GM12875 (cell line): ENCODE data around the gene AUNIP.

Source experiments
- H3K4me3 ChIP-seq: one replicate; pipeline ENCODE4 v1.5.1; 2011; ENCODE audit warnings: low read depth, low read length, control low read depth
- CTCF ChIP-seq: IDR thresholded peaks from 2 replicates; pipeline ENCODE4 v1.5.1; 2011; ENCODE audit warnings: low read depth, mild to moderate bottlenecking, control low read depth, inconsistent platforms, low read length, moderate library complexity, borderline replicate concordance; ENCODE audit not compliant: insufficient read depth

The AUNIP gene

GRCh38 chr1:25797939-25798338 is 61.3 kb downstream of the AUNIP start:
- peak; percentile 66 for TF ChIP-seq CTCF
- no peak overlapping the region for H3K4me3 ChIP-seq

DNA sequence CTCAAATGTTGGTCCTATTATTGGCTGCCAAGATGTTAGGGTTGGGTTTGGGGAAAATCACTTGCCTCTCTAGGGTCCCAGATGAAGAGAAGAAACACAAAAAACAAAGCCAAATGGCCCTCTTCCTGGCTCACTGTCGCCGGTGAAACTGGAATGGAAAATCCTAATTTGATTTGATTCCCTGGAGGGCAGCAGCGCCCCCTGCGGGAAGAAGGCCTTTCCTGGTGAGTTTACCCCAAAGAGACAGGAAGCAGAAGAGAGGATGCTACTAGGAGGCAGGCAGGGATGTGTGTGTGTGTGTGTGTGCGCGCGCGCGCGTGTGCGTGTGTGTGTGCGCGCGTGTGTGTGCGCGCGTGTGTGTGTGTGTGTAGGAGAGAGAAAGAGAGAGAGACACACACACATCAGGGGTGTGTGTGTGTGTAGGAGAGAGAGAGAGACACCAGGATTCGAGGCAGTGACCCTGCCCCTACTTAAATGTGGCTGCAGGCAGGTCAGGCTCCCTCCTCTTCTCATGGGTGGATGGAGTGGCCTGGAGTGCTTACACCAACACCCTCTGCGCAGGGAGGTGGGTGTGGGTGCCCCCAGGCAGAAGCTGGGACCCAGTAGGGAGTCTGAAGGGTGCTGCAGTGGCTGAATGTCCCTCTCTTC is 62.3 kb downstream of the AUNIP start:
- no peak overlapping the region for H3K4me3 ChIP-seq
- peak; percentile 77 for TF ChIP-seq CTCF

GRCh38 chr1:25795946-25796810 is 63.1 kb downstream of the AUNIP start:
- TF ChIP-seq CTCF, result no peak

DNA sequence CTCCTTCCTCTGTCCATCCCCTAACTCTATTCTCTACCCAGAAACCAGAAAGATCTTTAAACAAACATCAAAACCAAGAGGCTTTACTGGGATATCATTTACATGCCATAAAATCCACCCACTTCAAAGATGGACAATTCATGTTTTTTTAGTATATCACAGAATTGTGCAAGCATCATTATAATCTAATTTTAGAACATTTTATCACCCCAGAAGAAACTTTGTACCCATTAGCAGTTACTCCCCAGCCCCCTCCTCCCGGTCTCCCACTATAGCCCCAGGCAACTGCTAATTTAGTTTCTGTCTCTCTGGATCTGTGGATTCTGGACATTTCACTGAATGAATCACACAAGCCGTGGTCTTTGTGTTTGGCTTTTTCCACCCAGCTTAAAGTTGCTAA is 64.0 kb downstream of the AUNIP start:
- no peak for TF ChIP-seq CTCF
- H3K4me3 ChIP-seq, result no peak overlapping the region

More at GRCh38 chr1:25795946-25796810, 63.1 kb downstream of the AUNIP start:
- H3K4me3 ChIP-seq, result no peak overlapping the region

GRCh38 chr1:25794325-25794724 is 64.9 kb downstream of the AUNIP start:
- TF ChIP-seq CTCF, result no peak
- no peak overlapping the region for H3K4me3 ChIP-seq

- no peak for TF ChIP-seq CTCF
- H3K4me3 ChIP-seq, result no peak overlapping the region
These were observed 65.6 kb downstream of the AUNIP start for GRCh38 chr1:25793585-25794170.
